ENCODE measurements around the gene AEBP1.

Gene AEBP1
- long read RNA-seq, donor 1, full-length matches to known transcripts = 5 of 5 reads
- long read RNA-seq, donor 1, partial matches to known transcripts = 0 of 5 reads
- long read RNA-seq, donor 1, other reads (novel, unspliced or antisense) = 0 of 5 reads
- long read RNA-seq, donor 2, full-length matches to known transcripts = 5 of 15 reads
- long read RNA-seq, donor 2, partial matches to known transcripts = 10 of 15 reads
- long read RNA-seq, donor 2, other reads (novel, unspliced or antisense) = 0 of 15 reads
- long read RNA-seq, donor 3, full-length matches to known transcripts = 1 of 1 reads
- long read RNA-seq, donor 3, partial matches to known transcripts = 0 of 1 reads
- long read RNA-seq, donor 3, other reads (novel, unspliced or antisense) = 0 of 1 reads
- long read RNA-seq, donor 4, full-length matches to known transcripts = 2 of 8 reads
- long read RNA-seq, donor 4, partial matches to known transcripts = 6 of 8 reads
- long read RNA-seq, donor 4, other reads (novel, unspliced or antisense) = 0 of 8 reads
- long read RNA-seq, donor 5, full-length matches to known transcripts = 11 of 11 reads
- long read RNA-seq, donor 5, partial matches to known transcripts = 0 of 11 reads
- long read RNA-seq, donor 5, other reads (novel, unspliced or antisense) = 0 of 11 reads
- long read RNA-seq, donor 6, full-length matches to known transcripts = 2 of 19 reads
- long read RNA-seq, donor 6, partial matches to known transcripts = 17 of 19 reads
- long read RNA-seq, donor 6, other reads (novel, unspliced or antisense) = 0 of 19 reads
- long read RNA-seq, donor 7, full-length matches to known transcripts = 6 of 58 reads
- long read RNA-seq, donor 7, partial matches to known transcripts = 52 of 58 reads
- long read RNA-seq, donor 7, other reads (novel, unspliced or antisense) = 0 of 58 reads
- long read RNA-seq, donor 8, full-length matches to known transcripts = 1 of 1 reads
- long read RNA-seq, donor 8, partial matches to known transcripts = 0 of 1 reads
- long read RNA-seq, donor 8, other reads (novel, unspliced or antisense) = 0 of 1 reads

DNA sequence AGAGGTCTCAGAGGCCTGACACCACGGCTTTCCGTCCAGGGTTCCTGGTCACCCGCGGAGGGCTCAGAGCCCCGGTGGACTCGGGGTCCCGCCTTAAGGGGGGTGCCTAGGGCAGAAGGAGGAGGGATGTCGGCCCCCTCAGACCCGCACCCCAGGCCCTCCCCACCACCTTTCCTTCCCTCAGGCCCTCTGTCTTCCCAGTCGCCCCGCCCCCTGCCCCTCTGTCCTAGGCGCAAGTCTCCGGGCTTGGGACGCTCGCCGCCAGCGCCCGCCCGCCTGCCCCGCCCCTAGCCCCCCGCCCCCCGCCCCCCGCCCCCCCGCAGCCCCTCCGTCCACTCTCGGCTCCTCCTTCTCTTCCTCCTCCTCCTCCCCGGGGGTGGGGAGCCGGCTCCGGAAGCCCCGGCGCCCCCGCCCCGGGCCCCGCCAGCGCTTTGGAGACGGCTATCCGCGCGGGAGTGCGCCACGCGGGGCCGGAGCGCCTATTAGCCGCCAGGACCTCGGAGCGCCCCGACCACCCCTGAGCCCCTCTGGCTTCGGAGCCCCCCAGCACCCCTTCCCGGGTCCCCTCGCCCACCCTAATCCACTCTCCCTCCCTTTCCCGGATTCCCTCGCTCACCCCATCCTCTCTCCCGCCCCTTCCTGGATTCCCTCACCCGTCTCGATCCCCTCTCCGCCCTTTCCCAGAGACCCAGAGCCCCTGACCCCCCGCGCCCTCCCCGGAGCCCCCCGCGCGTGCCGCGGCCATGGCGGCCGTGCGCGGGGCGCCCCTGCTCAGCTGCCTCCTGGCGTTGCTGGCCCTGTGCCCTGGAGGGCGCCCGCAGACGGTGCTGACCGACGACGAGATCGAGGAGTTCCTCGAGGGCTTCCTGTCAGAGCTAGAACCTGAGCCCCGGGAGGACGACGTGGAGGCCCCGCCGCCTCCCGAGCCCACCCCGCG, at the start of gene AEBP1:
Gene AEBP1, plus strand, starts transcription at position 423 of the 937 bp plus-strand sequence. Its CDS starts 321 bp downstream, at position 744.
- DNase-seq = no peak

DNA sequence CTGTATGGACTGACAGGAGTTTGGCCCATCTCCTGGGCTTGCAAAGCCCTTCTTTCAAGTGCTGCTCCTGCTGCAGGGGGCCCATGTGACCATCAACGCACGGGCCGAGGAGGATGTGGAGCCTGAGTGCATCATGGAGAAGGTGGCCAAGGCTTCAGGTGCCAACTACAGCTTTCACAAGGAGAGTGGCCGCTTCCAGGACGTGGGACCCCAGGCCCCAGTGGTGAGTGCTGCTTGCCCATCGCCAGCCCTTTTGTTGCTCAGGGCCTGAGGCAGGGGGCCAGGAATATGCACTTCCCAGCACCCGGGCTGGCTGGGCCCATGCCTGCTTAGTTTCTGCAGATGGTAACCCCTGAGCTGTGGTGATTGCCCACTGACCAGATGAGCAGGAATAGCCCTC, 47.5 kb upstream of the AEBP1 start:
- DNase-seq = no peak

DNA sequence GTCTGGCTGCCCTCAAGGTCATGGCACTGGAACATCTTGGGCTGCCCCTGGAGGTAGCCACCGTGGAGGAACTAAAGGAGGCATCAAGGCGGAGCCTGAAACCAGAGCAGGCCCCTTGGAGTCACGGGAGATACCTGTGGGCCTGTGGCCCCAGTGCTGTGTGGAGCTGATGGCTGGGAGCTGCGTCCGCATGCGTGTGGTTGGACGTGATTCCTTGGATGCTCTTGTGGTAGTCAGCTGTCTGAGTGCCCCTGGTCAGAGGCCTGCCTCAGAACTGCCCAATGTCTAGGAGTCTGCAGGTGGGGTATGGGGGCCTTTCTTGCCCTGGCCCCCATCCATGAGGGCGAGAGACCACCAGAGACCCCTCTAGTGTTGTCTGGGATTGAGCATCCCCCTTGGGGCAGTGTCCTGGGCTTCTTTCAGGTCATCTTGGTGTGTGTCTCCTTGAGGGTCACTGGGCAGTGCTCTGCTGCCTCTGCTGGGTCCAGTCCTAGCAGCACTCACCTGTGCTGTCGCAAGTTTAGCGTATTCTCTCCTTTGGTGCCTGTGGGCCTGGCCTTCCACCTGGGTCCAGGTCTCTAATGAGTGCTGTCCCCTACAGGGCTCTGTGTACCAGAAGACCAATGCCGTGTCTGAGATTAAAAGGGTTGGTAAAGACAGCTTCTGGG, 46.8 kb upstream of the AEBP1 start:
- no peak for DNase-seq

DNA sequence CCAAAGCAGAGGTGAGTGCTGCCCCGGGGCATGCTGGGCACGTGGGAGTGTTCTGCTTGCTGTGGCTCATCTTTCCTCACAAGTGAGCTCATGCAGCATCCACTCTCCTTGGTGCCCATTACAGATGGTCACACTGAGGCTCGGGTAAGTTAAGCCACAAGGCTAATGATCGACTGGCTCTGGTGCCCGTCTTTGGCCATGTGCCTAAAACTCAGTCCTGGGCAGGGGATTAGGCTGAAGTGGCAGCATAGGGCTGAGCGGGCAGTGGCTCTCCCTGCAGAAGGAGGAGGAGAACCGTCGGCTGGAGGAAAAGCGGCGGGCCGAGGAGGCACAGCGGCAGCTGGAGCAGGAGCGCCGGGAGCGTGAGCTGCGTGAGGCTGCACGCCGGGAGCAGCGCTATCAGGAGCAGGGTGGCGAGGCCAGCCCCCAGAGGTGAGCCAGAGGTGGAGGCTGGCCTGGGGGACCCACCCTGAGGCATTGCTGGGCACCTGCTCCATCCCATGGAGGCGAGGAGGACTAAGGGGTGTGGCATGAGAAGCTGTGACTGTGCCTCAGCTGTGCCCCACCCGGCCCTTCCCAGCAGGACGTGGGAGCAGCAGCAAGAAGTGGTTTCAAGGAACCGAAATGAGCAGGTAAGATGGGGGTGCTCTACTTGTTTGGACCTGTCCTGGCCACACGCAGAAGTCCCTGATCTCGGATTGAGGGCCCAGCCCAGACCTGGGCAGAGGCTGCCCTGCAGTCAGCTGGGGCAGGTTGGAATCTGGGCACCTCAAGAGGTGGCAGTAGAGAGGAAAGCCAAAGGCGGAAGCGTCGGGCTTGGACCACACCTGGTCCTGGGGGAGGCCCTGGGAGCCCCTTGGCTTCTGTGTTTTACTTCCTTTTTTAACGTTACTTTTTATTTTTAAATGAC, 46.0 kb upstream of the AEBP1 start:
- no peak for DNase-seq

DNA sequence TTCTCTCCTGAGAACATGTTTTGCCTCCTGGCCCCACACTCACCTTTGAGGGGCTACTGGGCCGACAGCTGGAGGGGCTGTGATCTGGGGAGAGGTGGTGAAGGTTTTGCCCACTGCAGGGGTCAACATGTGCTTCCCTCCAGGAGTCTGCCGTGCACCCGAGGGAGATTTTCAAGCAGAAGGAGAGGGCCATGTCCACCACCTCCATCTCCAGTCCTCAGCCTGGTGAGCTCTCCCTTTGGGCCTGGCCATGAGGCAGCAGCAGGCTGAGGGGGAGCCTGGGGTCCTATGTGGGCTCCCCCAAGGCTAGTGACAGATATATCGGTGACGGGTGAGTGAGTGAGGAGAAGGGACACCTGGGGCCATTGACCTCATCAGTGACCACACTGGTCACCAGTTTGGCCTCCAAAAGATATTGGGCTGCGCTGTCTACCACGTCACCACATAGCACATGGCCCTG, 45.4 kb upstream of the AEBP1 start:
- DNase-seq = no peak

DNA sequence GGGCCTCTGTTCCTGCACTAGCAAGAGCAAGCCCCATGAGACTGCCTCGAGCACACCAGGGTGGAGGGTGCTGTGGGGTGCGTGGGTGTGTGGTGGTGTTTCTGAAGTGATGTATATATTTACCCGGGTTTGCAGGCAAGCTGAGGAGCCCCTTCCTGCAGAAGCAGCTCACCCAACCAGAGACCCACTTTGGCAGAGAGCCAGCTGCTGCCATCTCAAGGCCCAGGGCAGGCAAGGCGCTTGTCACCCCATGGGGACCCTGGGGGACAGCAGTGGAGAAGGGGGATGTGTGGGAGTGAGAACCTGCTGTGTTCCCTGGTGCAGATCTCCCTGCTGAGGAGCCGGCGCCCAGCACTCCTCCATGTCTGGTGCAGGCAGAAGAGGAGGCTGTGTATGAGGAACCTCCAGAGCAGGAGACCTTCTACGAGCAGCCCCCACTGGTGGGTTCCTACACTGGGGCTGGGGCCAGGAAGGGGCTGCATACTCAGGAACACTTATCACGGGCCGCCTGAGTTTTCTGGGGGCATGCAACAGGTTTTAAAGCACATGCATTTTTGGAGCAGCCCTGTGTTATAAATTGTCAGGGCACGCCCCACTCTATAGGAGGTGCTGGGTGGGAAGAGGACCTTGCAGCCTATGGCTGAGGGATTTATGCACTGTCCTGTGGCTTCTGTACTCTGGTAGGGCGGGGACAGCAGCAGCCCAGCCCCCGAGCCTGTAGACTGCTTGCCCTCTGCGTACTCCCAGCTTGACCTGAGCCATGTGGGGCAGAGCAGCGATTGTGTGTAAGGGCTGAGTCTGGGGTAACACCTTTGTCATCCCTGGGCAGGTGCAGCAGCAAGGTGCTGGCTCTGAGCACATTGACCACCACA, 44.7 kb upstream of the AEBP1 start:
- no peak for DNase-seq

DNA sequence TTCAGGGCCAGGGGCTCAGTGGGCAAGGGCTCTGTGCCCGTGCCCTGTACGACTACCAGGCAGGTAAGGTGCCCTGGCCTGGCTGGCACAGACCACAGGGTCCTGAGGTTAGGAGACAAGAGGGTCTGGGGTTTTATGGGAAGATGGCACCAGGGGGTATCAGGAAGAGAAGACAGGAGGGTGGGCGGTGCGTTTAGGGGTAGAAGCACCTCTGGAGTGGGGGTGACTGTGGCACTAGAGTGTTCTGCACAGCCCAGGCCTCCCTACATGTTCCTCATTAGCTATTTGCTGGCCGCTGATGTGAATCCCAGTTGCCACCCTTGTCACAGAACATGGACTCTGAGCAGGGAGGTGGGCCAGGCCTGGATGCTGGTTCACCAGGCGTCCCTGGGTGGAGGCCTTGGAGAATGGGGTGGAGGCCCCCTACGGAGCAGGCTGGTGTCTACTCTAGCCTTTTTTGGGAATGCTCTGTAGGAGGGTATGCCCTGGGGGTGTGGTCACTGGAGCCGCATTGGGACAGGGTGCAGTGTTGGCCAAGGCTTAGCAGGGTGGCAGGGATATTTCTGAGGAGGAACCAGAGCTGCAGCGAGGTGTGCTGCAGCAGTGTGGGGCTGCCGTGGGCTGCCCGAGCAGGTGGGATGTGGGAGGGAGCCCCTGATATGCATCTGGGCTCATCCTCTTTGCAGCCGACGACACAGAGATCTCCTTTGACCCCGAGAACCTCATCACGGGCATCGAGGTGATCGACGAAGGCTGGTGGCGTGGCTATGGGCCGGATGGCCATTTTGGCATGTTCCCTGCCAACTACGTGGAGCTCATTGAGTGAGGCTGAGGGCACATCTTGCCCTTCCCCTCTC, 43.8 kb upstream of the AEBP1 start:
- DNase-seq = no peak

DNA sequence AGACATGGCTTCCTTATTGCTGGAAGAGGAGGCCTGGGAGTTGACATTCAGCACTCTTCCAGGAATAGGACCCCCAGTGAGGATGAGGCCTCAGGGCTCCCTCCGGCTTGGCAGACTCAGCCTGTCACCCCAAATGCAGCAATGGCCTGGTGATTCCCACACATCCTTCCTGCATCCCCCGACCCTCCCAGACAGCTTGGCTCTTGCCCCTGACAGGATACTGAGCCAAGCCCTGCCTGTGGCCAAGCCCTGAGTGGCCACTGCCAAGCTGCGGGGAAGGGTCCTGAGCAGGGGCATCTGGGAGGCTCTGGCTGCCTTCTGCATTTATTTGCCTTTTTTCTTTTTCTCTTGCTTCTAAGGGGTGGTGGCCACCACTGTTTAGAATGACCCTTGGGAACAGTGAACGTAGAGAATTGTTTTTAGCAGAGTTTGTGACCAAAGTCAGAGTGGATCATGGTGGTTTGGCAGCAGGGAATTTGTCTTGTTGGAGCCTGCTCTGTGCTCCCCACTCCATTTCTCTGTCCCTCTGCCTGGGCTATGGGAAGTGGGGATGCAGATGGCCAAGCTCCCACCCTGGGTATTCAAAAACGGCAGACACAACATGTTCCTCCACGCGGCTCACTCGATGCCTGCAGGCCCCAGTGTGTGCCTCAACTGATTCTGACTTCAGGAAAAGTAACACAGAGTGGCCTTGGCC, 43.0 kb upstream of the AEBP1 start:
- DNase-seq = no peak

DNA sequence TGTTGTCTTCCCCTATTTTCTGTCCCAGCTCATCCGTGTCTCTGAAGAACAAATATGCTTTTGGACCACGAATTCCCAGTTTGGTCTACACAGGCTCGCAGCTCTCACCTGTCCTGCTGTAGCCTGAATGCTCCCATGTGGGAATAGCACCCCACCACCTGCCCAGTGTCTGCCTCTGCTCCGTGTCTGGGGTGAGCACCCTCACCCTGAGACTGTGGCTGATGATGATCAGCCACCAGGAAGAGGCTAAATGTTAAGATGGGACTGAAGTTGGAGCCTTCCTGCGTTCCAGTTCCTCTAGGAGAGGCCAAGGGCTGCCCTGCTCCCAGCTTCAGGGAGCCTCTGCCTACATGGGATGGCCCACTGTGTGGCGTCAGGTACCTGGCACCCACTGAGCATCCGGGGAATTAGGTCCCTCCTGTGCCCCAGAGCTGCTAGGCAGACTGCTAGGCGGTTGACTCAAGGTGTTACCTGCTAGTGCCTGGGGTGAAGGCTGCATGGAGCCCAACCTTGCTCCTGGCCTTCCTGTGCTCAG, 42.4 kb upstream of the AEBP1 start:
- no peak for DNase-seq

DNA sequence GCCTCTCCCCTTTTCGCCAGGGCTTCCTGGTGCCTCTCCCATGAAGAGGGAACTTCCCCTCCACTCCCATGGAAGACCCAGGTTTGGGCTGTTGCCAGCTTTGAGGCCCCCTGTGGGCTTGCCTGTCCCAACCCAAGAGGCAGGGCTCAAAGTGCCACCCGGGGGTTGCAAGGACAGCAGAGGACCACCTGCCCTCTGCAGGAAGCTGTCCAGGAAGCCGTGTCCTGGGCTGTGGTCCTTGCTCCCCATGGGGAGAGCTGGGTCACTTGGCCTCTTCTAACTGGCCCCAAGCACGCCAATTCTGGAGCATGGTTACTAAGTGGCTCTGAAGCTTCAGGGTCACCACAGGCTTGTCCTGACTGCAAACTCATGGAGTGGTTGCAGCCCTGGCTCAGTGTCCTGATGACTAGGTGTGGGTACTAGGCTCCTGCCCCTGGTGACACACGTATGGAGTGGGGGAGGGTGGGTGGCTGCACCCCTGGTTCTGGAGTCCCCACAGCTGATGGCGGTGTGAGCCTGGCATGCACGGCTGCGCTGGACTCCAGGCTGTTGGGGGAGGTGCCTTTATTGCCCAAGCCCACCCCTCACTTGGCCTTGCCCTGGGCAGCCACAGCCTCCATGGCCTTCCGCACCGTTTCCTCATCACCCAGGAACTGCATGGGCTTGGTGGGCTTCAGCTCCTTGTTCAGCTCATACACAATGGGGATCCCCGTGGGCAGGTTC, 41.8 kb upstream of the AEBP1 start:
- no peak for DNase-seq

DNA sequence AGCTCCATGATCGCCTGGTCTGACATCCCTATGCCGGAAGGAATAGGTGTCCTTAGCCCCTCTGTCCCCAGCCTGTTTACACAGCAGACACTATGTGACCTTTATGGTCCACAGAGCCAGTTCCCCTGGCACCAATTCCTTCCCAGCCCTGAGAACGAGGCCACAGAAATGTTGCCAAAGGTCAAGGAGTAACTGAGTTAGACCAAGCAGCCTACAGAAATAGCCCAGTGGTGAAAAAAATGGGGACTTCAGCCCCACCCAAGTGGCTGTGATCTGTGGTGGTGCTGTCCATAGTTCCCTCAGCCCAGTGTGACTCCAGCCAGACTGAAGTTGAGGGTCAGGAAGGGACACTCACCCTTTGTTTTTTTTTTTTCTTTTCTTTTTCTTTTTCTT, 41.2 kb upstream of the AEBP1 start:
- no peak for DNase-seq

DNA sequence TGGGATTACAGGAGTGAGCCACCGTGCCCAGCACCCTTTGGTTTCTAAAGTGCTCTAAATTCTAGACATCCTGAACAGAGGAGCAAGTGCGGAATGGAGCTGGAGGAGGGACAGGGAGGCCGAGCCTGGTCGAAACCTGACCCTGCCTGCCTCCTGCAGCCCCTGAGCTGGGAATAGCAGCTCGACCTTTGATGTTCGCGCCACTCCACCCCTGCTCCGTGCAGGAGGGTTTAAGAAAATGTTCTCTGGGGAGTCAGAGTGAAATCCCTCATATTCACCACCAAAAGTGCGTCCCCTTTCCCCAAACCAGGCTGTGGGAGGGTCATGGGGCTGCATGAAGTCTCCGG, 40.6 kb upstream of the AEBP1 start:
- no peak for DNase-seq

DNA sequence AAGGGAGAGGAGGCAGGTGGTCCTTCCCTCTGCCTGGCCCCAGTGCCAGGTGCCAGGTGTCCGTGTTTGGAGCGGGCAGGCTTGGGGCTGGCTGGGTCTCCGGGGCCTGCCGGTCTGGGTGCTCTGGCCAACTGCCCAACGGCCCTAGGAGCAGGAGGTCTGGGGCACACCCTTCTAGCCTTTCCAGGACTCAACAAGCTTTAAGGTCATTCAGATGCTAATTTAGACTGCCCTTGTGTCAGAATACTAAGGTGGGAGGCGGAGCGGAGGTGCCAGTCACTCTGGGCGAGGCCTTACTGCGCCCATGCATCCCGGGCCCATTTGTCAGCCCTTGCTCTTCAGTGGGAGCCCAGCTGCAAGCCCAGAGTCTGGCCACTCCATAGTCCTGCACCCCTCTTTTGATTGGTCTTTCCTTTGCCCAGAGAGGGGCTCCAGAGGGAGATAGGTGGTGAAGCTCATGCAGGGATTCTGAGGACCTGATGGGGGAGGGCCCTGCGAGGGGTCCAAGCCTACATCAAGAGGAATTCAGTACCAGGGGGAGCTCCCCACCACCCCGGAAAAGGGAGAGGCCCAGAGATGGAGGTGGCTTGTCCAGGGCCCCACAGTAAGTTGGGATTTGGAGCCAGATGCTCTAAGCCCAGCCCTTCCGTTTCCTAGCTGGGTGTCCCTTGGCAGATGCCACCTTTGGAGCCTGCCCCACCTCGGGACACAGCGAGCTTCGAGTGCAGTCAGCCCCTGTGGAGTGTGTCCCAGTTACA, 40.1 kb upstream of the AEBP1 start:
- no peak for DNase-seq

DNA sequence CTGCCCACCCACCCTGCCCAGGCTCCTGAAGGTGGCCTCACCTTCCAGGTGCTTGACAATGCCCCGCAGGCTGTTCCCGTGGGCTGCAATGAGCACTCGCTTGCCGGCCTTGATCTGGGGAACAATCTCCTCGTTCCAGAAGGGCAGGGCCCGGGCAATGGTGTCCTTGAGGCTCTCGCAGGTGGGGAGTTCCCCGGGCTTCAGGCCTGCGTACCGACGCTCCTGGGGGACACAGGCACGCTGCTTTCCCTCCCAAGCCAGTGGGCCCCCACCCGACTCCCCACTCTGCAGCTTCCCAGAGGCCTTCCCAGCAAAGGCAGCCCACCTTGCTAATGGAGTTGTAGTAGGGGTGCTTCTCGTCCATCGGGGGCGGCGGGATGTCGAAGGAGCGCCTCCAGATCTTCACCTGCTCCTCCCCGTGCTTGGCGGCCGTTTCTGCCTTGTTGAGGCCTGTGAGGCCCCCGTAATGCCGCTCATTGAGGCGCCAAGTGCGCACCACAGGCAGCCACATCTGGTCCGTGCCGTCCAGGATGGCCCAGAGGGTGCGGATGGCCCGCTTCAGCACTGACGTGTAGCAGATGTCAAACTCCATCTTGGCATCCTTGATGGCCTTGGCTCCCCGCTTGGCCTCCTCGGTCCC, 39.2 kb upstream of the AEBP1 start:
- DNase-seq = no peak

DNA sequence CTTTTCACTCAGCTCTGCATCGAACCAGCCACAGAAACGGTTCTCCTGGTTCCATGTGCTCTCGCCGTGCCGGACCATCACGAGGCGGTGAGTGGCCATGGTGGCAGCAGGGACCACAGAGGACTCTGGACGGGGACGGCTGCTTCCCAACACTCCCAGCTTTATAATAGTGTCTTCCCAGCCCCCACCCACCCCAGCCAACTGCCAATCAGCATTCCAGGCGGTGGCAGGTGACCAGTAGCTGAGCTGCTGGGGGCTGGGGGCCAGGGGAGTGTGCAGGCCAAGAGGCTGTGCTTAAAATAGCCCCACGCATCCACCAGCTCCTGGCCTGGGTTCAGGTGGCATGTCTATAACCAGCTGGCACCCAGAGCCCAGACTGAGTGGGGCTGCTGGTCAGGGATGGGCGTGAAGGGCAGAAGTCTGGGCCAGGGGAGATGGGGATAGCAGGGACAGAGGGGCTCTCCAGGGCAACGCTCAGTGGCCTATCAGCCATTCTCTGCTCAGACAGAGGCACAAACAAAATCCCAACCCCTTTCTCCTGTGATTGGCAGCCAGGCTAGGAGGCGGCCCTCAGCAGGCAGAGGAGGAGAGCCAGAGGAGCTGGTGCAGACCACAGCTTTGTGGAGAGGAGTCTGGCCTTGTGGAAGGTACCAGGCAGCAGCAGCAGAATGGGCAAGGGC, 38.6 kb upstream of the AEBP1 start, which contains the start of gene PGAM2:
Gene PGAM2, minus strand, starts transcription at position 137 of the 680 bp plus-strand sequence. Its CDS starts 38 bp downstream, at position 99.
- DNase-seq = no peak
